ENCODE results near the gene LIPC. TPM values are rescaled to one million over a fixed set of nuclear protein-coding genes. Genes with fewer than 3 reads are reported as not detected.
A peak's percentile ranks its signal among the peaks of the same experiment; 100 is the strongest.

Gene LIPC
- total RNA-seq, 2 donors from 2014 or later, result 0.52 to 0.59 TPM

- peaks cover 0 to 51% of the 10 kb centered on the region in 2 donors for H3K4me1 ChIP-seq
- H3K27ac ChIP-seq, result peak overlapping the region; percentile 83 to 88
- no peak overlapping the region for H3K4me3 ChIP-seq
- no peak for TF ChIP-seq CTCF (IDR thresholded peaks at IDR 0.05)
- no peak for DNase-seq (ENCODE audit: low spot score)
- H3K27me3 ChIP-seq, result no peaks in the 10 kb centered on the region
- H3K36me3 ChIP-seq, result no peaks in the 10 kb centered on the region
- H3K9me3 ChIP-seq, result no peaks in the 10 kb centered on the region
Measured at GRCh38 chr15:58441376-58442070, 9.7 kb downstream of the LIPC start.

GRCh38 chr15:58442122-58442521 lies 10.3 kb downstream of the LIPC start:
- no peak overlapping the region for H3K27ac ChIP-seq
- no peaks in the 10 kb centered on the region for H3K9me3 ChIP-seq
- H3K36me3 ChIP-seq, result no peaks in the 10 kb centered on the region
- no peak for TF ChIP-seq CTCF (IDR thresholded peaks at IDR 0.05)
- no peaks in the 10 kb centered on the region for H3K27me3 ChIP-seq
- peaks cover 0 to 52% of the 10 kb centered on the region in 2 donors for H3K4me1 ChIP-seq
- no peak for DNase-seq (ENCODE audit: low spot score)
- no peak overlapping the region for H3K4me3 ChIP-seq

GRCh38 chr15:58443308-58443707 lies 11.5 kb downstream of the LIPC start:
- DNase-seq (ENCODE audit: low spot score), result no peak
- Histone ChIP-seq H3K27ac (no peak overlapping the region), H3K4me3 (no peak overlapping the region), H3K27me3 (no peaks in the 10 kb centered on the region), H3K9me3 (no peaks in the 10 kb centered on the region), H3K36me3 (no peaks in the 10 kb centered on the region), H3K4me1 (peaks cover 0 to 61% of the 10 kb centered on the region in 2 donors)
- no peak for TF ChIP-seq CTCF (IDR thresholded peaks at IDR 0.05)

GRCh38 chr15:58444056-58444455 lies 12.3 kb downstream of the LIPC start:
- DNase-seq (ENCODE audit: low spot score), result no peak
- Histone ChIP-seq H3K27me3 (no peaks in the 10 kb centered on the region), H3K4me1 (peaks cover 0 to 54% of the 10 kb centered on the region in 2 donors), H3K27ac (no peak overlapping the region), H3K36me3 (no peaks in the 10 kb centered on the region), H3K4me3 (no peak overlapping the region), H3K9me3 (no peaks in the 10 kb centered on the region)
- TF ChIP-seq CTCF (IDR thresholded peaks at IDR 0.05), result no peak

GRCh38 chr15:58444658-58445332 lies 13.0 kb downstream of the LIPC start:
- no peak for TF ChIP-seq CTCF (IDR thresholded peaks at IDR 0.05)
- no peak overlapping the region for H3K4me3 ChIP-seq
- peaks cover 0 to 47% of the 10 kb centered on the region in 2 donors for H3K4me1 ChIP-seq
- H3K27ac ChIP-seq, result peak overlapping the region in 1 of 2 donors; percentile 0
- DNase-seq (ENCODE audit: low spot score), result no peak
- H3K36me3 ChIP-seq, result no peaks in the 10 kb centered on the region
- H3K9me3 ChIP-seq, result no peaks in the 10 kb centered on the region
- H3K27me3 ChIP-seq, result no peaks in the 10 kb centered on the region

Measured in right atrium auricular region (tissue), 2 donors.